ENCODE results near the gene STAG1.
"Not testable (repeated sequence)": the region's sequence is repeated elsewhere in the genome, so short reads cannot be mapped to it uniquely, and the experiment has no call there.

Gene STAG1

DNA sequence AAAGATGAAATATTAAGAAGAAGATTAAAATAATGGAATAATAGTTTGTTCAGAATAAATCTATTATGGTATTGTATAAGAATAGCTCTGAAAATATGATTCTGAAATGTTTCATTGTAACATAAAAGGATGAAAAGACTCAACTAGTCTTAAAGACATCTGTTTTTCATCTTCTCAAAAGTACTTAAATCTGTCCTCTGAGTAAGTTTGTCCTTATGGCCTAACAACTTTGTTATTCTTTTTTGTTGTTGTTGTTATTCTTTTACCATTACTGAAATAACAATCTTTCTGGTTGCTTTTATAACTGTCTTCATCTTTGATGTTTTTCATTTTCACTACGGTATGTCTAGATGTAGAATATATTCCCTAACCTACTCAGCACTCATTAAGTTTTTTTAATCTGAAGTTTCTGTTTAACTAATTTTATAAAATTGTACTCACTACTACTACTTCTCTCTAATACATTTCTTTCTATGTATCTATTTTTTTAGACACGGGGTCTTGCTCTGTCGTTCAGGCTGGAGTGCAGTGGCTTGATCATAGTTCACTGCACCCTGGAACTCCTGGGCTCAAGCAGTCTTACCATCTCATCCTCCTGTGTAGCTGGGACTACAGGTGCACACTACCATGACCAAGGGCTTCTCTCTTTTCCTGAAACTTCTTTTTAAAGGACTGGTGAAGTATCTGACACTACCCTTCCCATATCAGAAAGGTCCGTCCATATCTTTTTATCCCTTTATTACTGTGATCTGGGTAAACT is 261.4 kb downstream of the STAG1 start:
- no peak for DNase-seq

DNA sequence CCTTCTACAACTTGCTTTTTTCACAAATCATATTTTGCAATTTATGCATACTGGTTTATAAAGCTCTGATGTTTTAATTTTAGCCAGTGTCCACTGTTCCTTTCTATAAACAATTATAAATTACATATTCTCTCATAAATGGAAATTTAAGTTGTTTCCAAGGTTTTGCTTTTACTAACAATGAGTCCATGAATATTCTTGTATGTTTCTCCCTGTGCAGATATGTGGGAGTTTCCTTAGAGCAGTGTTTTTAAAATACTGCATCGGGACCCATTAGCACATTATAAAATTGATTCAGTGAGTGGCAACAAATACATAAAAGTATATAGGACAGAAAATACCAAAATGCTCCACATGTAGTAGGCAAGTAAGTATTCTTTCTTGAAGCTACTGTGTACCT is 266.4 kb downstream of the STAG1 start:
- no peak for DNase-seq

DNA sequence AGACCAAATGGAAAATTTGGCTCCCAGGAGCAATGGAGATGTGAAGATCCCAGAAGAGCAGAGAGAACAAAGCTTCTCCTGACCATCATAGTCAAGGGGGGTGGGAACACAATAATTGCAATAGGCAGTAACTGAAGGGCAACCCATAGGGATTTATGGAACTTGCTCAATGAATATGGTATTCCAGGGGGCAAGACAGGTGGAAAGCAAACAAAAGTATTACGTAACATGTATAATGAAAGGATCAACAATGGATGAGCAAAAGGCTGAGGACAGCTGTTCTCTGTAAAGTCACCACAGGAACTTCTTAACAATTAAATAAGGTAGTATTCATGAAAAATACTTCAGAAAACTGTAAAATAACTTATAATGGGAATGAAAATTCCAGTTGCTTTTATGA is 275.9 kb downstream of the STAG1 start:
- DNase-seq, result no peak

GRCh38 chr3:136474876-136475275 is 277.3 kb downstream of the STAG1 start:
- not testable (repeated sequence) for DNase-seq

GRCh38 chr3:136473716-136474326 is 278.4 kb downstream of the STAG1 start:
- no peak for DNase-seq

DNA sequence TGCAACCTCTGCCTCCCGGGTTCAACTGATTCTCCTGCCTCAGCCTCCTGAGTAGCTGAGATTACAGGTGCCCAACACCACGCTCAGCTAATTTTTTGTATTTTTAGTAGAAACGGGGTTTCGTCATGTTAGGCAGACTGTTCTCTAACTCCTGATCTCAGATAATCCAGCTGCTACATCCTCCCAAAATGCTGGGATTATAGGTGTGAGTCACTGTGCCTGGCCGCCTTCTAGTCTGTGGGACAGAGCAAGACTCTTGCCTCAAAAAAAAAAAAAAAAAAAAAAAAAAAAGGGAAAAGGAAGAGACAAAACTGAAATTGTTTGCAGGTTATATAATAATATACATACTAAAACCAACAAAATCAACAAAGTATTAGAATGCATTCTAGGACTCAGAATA is 286.9 kb downstream of the STAG1 start:
- DNase-seq, result no peak

GRCh38 chr3:136464502-136464901 is 287.7 kb downstream of the STAG1 start:
- no peak for DNase-seq

GRCh38 chr3:136463170-136463569 is 289.0 kb downstream of the STAG1 start:
- no peak for DNase-seq

- DNase-seq, result no peak
Measured at GRCh38 chr3:136457793-136458192, 294.4 kb downstream of the STAG1 start.

- DNase-seq, result no peak
Measured at GRCh38 chr3:136456196-136456595, 296.0 kb downstream of the STAG1 start.

DNA sequence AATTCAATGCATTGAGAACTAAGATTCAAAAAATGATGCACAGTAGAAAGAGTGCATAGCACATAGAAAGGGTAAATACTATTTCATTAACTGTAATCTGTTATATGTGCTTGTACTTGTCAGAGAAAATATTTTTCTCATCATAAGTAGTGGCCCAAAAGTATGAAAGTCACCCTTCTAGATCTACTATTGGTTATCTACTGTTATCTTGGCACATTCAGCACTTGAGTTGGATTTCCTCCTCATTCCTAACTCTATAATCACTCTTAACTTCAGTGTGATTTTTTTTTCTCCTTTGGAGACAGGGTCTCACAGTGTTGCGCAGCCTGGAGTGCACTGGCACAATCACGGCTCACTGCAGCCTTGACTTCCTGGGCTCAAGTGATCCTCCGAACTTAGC is 307.6 kb downstream of the STAG1 start:
- no peak for DNase-seq

DNA sequence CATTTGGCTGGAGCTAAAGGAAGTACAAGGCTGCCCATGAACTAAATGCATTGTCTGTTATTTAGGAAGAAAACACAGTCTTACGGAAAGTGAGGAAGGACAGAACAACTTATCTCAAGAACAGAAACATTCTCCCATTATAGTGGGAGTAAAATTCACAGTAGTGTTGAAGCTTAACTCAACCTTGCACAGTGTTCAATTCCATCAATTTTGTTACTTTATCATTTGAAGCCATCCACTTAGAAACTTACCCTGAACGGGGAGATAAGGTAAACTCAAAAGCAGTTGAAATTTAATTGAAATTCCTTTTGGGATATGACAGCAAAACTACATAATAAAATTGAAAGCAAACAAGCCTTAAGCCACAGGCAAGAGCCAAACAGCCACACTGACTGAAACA is 315.1 kb downstream of the STAG1 start:
- DNase-seq, result no peak

DNA sequence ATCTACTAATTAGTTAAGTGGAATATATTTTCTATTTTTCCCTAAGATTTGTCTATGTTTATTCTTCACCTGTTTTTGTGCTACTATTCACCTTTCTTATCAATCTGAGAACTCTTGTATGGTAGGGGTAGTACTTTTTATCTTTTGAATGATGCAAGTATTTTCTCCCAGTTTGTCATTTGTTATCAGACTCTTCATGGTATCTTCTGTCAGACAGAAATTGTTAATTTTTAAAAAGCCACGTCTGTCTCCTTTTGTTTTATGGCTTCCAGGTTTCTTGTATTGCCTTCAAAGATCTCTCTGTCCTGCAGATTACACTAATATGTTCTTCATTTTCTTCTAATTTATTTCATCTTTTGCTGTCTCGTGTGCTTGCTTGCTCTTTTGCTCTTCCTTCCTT is 317.7 kb downstream of the STAG1 start:
- no peak for DNase-seq

- no peak for DNase-seq
Measured at GRCh38 chr3:136432685-136433084, 319.5 kb downstream of the STAG1 start.

GRCh38 chr3:136428167-136428566 is 324.0 kb downstream of the STAG1 start:
- DNase-seq, result no peak

DNA sequence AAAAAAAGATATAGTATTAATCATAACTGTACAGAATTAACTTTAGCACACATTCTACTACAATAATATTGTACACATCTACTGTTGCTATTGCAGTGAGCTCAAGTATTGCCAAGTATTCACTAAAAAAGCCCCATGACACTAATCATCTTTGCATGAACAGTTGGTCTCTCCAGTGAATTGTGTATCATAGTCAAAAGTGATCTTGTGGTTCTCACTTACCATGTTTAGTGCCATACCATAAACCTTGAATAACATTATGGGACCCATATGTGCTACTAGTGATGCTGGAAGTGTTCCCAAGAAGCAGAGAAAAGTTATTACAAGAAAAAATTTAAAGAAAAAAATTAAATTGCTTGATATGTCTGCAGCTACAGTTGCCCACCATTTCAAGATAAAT is 324.9 kb downstream of the STAG1 start:
- DNase-seq, result no peak

DNA sequence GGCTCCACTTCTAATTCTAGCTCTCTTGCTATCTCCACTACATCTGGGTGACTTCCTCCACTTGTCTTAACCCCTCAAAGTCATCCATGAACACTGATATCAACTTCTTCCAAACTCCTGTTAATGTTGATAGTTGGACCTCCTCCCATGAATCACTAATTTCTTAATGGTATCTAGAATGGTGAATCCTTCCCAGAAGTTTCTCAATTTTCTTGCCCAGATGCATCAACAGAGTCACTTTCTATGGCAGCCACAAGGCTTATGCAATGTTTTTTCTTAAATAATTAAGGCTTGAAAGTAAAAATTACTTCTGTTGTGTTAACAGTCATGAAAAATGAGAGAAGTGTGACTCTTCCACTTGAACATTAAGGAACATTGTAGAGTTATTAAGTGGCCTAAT is 337.7 kb downstream of the STAG1 start:
- DNase-seq, result no peak

GRCh38 chr3:136412307-136412706 is 339.9 kb downstream of the STAG1 start:
- no peak for DNase-seq

DNA sequence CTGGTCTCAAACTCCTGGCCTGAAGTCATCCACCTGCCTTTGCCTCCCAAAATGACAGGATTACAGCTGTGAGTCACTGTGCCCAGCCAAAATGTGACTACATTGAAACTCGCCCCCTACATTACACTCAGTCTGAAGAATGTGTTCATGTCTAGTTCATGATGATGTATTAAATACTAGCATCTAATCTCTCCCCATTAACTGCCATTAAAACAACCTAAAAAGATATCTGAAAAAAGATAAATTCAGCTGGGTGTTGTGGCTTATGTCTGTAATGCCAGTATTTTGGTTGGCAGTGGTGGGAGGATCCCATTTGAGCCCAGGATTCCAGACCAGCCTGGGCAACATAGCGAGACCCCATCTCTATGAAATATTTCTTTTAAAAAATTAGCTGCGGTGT is 342.6 kb downstream of the STAG1 start:
- no peak for DNase-seq

GRCh38 chr3:136404056-136404455 is 348.1 kb downstream of the STAG1 start:
- no peak for DNase-seq

GRCh38 chr3:136396916-136397315 is 355.3 kb downstream of the STAG1 start:
- DNase-seq, result no peak

GRCh38 chr3:136390574-136390973 is 361.6 kb downstream of the STAG1 start:
- DNase-seq, result no peak

- no peak for DNase-seq
Measured at GRCh38 chr3:136387031-136387430, 365.1 kb downstream of the STAG1 start.

DNA sequence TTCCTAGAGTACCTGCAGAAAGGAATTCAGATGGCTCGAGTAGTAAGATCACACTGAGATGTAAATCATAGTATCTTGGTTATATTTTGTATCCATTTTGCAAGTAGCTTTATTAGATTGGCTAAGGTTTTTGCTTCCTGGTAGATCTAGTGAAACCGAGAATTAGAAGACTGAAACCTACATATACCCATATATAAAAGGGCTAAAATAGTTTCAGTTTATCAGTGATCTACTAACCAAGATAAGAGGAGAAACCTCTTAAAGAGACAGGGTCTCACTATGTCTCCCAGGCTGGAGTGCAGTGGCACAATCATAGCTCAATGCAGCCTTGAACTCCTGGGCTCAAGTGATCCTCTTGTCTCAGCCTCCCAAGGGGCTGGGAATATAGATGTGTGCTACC is 366.7 kb downstream of the STAG1 start:
- DNase-seq, result no peak

DNA sequence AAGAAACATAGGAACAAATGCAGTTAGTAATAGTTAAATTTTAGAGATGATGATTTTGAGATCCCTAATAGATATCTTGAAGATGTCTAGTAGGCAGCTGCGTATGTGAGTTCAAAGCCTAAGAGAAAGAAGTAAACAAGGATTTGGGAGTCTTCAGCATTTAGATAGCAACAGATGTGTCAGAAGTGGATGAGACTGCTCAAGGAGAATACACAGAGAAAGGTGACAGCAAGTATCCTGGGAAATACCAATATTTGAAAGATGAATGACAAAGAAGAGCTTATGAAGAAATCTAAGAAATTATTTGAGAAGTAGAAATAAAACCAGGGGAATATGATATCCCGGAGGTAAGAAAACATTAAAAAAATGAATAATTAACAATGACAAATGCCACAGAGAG is 371.1 kb downstream of the STAG1 start:
- DNase-seq, result no peak

Data from activated CD4-positive, alpha-beta T cell treated with anti-CD3 and anti-CD28 coated beads, Interleukin-2, amount 50 U/mL, for 48 hours (primary cell).